ENCODE measurements around the gene C3orf85.
"Not testable (repeated sequence)": the region's sequence is repeated elsewhere in the genome, so short reads cannot be mapped to it uniquely, and the experiment has no call there.

The C3orf85 gene

GRCh38 chr3:109136523-109136922 is at the start of gene C3orf85:
C3orf85 (plus strand) TSS chr3:109136719; CDS start chr3:109136848, 129 bp downstream.
- DNase-seq: no peak

- no peak for DNase-seq
Measured at GRCh38 chr3:109089265-109089664, 47.3 kb upstream of the C3orf85 start.

GRCh38 chr3:109091846-109092245 is 44.7 kb upstream of the C3orf85 start:
- no peak for DNase-seq

GRCh38 chr3:109093561-109093960 is 43.0 kb upstream of the C3orf85 start:
- no peak for DNase-seq

GRCh38 chr3:109095166-109095565 is 41.4 kb upstream of the C3orf85 start:
- no peak for DNase-seq

GRCh38 chr3:109098079-109098644 is 38.4 kb upstream of the C3orf85 start:
- DNase-seq: no peak

GRCh38 chr3:109109574-109109973 is 26.9 kb upstream of the C3orf85 start:
- no peak for DNase-seq

- no peak for DNase-seq
Measured at GRCh38 chr3:109112946-109113760, 23.4 kb upstream of the C3orf85 start.

GRCh38 chr3:109114746-109115145 is 21.8 kb upstream of the C3orf85 start:
- no peak for DNase-seq

GRCh38 chr3:109115451-109115850 is 21.1 kb upstream of the C3orf85 start:
- DNase-seq: no peak

- no peak for DNase-seq
Measured at GRCh38 chr3:109116031-109116430, 20.5 kb upstream of the C3orf85 start.

GRCh38 chr3:109117939-109118338 is 18.6 kb upstream of the C3orf85 start, which contains the start of gene MORC1:
MORC1 (minus strand) TSS chr3:109118134; CDS start chr3:109118059, 75 bp downstream.
- no peak for DNase-seq

- no peak for DNase-seq
Measured at GRCh38 chr3:109118584-109118983, 17.9 kb upstream of the C3orf85 start.

GRCh38 chr3:109122690-109123089 is 13.8 kb upstream of the C3orf85 start:
- DNase-seq: no peak

GRCh38 chr3:109125902-109126301 is 10.6 kb upstream of the C3orf85 start:
- no peak for DNase-seq

GRCh38 chr3:109127553-109127952 is 9.0 kb upstream of the C3orf85 start:
- DNase-seq: no peak

GRCh38 chr3:109131276-109131675 is 5.2 kb upstream of the C3orf85 start:
- no peak for DNase-seq

- DNase-seq: no peak
Measured at GRCh38 chr3:109132801-109133473, 3.6 kb upstream of the C3orf85 start.

- DNase-seq: not testable (repeated sequence)
Measured at GRCh38 chr3:109133474-109133816, 3.1 kb upstream of the C3orf85 start.

GRCh38 chr3:109137761-109138160 is 1.2 kb downstream of the C3orf85 start:
- no peak for DNase-seq

GRCh38 chr3:109140318-109140717 is 3.8 kb downstream of the C3orf85 start:
- no peak for DNase-seq

GRCh38 chr3:109143646-109144045 is 7.1 kb downstream of the C3orf85 start:
- DNase-seq: no peak

GRCh38 chr3:109149078-109149477 is 12.6 kb downstream of the C3orf85 start:
- DNase-seq: no peak

- no peak for DNase-seq
Measured at GRCh38 chr3:109152320-109152719, 15.8 kb downstream of the C3orf85 start.
